ENCODE measurements around the gene OLFM1. TPM values are rescaled to one million over a fixed set of nuclear protein-coding genes. Genes with fewer than 3 reads are reported as not detected.

OLFM1 gene
- total RNA-seq, 2 donors from 2014 or later, result 6.3 to 7.8 TPM

GRCh38 chr9:135130207-135130976 lies 42.9 kb downstream of the OLFM1 start:
- DNase-seq, result peak in 3 of 4 donors; percentile 23 to 34 (median 31)
- H3K27ac ChIP-seq, result no peak overlapping the region
- intact Hi-C loops (cut with DNase I), result no loop called here

GRCh38 chr9:135131488-135131887 lies 44.0 kb downstream of the OLFM1 start:
- H3K36me3 ChIP-seq (replicated peaks in 1 of 2; ENCODE audit: insufficient read depth in 1 of 2, low read depth in 2 of 2), result no peaks in the 10 kb centered on the region
- H3K27ac ChIP-seq, result no peak overlapping the region
- intact Hi-C loops (cut with DNase I), result no loop called here
- TF ChIP-seq CTCF (IDR thresholded peaks at IDR 0.05) (no peak), POLR2A (IDR thresholded peaks at IDR 0.05) (no peak)
- DNase-seq, result no peak
- no peak for ATAC-seq
- H3K27me3 ChIP-seq, result no peaks in the 10 kb centered on the region
- no peaks in the 10 kb centered on the region for H3K4me1 ChIP-seq
- H3K9me3 ChIP-seq, result no peaks in the 10 kb centered on the region
- H3K4me3 ChIP-seq, result no peak overlapping the region
- 79 to 82% methylated on average over 6 to 8 of the region's 8 CpGs for WGBS, 2 donors

More at GRCh38 chr9:135130207-135130976, 42.9 kb downstream of the OLFM1 start:
- H3K4me3 ChIP-seq, result no peak overlapping the region
- no peaks in the 10 kb centered on the region for H3K27me3 ChIP-seq
- no peaks in the 10 kb centered on the region for H3K36me3 ChIP-seq (replicated peaks in 1 of 2; ENCODE audit: insufficient read depth in 1 of 2, low read depth in 2 of 2)
- H3K9me3 ChIP-seq, result no peaks in the 10 kb centered on the region
- TF ChIP-seq POLR2A (IDR thresholded peaks at IDR 0.05) (no peak), CTCF (IDR thresholded peaks at IDR 0.05) (no peak)
- no peaks in the 10 kb centered on the region for H3K4me1 ChIP-seq
- WGBS, 2 donors, result 53 to 72% methylated on average over 7 to 18 of the region's 18 CpGs
- ATAC-seq, result peak; percentile 43

DNA sequence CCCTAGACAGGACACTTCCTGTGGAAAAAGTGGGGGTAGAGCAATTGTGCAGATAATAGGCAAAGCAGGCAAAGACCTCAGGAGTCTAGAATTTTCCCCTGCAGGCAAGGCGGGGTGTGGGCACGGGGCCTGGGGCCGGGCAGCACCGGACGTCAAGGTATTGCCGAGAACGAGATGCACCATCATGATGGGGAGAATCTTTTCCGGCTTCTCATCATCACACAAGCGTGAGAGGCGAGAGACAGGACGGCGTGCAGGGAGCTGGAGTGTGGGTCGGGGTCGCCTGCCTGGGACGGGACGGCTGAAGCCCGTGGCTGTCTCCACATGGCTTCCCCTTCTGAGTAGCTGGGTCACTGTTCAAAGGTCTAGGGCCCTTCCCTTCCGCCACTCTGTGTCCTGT lies 44.5 kb downstream of the OLFM1 start:
- Histone ChIP-seq H3K27me3 (no peaks in the 10 kb centered on the region), H3K9me3 (no peaks in the 10 kb centered on the region), H3K27ac (no peak overlapping the region), H3K36me3 (replicated peaks in 1 of 2; ENCODE audit: insufficient read depth in 1 of 2, low read depth in 2 of 2) (no peaks in the 10 kb centered on the region), H3K4me1 (no peaks in the 10 kb centered on the region), H3K4me3 (no peak overlapping the region)
- 85 to 90% methylated on average over 18 of the region's 18 CpGs for WGBS, 2 donors
- DNase-seq (no peak), ATAC-seq (no peak)
- TF ChIP-seq POLR2A (IDR thresholded peaks at IDR 0.05) (no peak), CTCF (IDR thresholded peaks at IDR 0.05) (no peak)
- intact Hi-C loops (cut with DNase I), result no loop called here

DNA sequence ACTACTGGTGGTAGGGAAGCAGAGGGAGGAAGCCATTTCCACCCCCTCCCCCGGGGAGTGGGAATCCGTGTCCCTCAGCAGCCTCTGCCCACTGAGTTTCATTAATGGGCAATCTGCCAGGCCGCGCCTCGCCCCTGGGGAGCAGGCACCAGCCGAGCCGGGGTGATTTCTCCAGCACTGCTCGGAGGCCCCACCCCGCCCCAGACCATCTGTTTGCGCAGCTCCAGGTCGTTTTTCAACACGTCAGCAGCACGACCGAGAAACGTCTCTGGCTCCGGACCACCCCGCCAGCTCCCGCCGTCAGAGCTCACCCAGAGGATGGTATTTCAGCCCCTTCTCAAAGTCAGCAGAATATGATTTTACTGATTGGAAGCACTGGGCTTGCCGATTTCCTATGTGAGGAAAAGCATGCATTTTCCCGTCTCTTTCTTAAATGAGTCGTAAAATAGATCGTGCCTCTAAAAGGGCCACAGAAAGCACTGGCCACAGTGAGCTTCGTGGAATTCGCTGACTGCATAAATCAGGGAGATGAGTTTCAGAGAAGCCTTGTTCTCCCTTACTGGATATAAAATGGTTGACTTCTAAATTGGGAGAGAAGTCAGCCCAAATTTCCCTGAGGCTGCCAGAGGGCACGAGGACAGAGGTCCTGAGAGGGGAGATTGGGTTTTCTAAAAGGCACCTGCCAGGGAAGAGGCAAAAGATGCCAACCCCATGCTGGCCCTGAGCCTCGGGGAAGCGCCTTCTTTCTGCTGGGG lies 47.0 kb downstream of the OLFM1 start:
- Histone ChIP-seq H3K4me3 (no peak overlapping the region), H3K36me3 (replicated peaks in 1 of 2; ENCODE audit: insufficient read depth in 1 of 2, low read depth in 2 of 2) (no peaks in the 10 kb centered on the region), H3K9me3 (peaks cover 0 to 12% (median 0%) of the 10 kb centered on the region in 3 donors), H3K27ac (no peak overlapping the region), H3K27me3 (no peaks in the 10 kb centered on the region), H3K4me1 (no peaks in the 10 kb centered on the region)
- no peak for TF ChIP-seq POLR2A (IDR thresholded peaks at IDR 0.05)
- no peak for TF ChIP-seq CTCF (IDR thresholded peaks at IDR 0.05)
- peak in 3 of 4 donors; percentile 25 to 44 (median 34) for DNase-seq
- ATAC-seq, result no peak
- WGBS, 2 donors, result 42 to 44% methylated on average over 26 to 28 of the region's 28 CpGs
- intact Hi-C loops (cut with DNase I), result no loop called here

All from body of pancreas (tissue), 4 donors.